ENCODE results near the gene PLAU. TPM values are rescaled to one million over a fixed set of nuclear protein-coding genes. Genes with fewer than 3 reads are reported as not detected.

The PLAU gene
- total and polyA plus RNA-seq, 2 of the 13 experiments (the other 11 are each of a cell fraction or from before 2014, with no cell fraction given), result 0.45 to 11.2 TPM

DNA sequence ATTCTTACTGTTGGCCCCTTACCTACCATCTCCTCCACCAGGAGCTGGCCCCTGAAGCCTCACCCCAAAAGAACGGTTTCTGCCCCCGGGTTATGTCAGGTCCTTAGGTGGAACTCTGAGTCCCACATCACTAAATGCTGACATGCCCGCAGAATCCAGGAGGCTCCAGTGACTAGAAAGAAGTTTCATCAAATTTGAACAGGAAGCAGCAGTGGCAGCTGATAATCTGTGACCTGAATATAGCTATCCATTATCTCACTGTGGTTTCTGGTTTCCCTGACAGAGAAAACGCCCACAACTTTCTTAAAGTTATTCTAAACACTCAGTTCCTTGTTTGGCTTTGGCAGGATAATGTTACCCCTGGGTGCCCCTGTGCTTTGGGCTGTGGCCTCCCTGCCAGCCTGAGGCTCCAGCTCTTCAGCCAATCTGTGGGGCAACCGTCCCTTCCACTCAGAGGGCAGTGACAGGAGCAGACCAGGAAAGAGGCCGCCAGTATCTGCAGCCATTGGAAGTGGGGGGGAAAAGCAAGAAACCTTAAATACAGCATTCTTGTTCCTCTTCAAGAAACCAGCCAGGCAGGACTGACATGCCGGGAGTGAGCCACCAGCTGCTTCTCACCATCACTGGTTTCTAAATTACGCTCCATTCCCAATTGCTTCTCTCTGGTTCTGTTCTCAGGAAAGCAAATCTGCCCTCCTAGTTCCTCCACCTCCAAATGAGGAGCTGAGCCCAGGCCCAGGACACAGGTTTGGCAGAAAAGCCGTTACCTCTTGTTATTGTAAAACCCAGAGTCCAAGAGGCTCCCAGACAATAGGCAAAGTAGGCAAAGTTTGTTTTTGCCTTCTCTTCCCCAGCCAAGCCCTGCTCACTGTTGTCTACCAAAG lies 45.8 kb downstream of the PLAU start (continued):
- TF ChIP-seq, protein P1, sequence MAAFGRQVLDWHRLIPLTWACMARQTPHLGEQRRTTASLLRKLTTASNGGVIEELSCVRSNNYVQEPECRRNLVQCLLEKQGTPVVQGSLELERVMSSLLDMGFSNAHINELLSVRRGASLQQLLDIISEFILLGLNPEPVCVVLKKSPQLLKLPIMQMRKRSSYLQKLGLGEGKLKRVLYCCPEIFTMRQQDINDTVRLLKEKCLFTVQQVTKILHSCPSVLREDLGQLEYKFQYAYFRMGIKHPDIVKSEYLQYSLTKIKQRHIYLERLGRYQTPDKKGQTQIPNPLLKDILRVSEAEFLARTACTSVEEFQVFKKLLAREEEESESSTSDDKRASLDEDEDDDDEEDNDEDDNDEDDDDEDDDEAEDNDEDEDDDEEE (CRISPR knock-in tag; IDR thresholded peaks at IDR 0.05), result no peak
- TF ChIP-seq HMGA1 (CRISPR knock-in tag; conservative IDR thresholded peaks at IDR 0.05) (no peak), POLR2A (IDR thresholded peaks at IDR 0.05; ENCODE audit: insufficient read depth in 1 of 2, low read depth in 2 of 2, low read length in 2 of 2) (no peak), ZNF101 (CRISPR knock-in tag; IDR thresholded peaks at IDR 0.05; ENCODE audit: borderline replicate concordance, low read depth) (no peak), NR3C1 (CRISPR knock-in tag; IDR thresholded peaks at IDR 0.05) (no peak), KDM4B (CRISPR knock-in tag; IDR thresholded peaks at IDR 0.05) (no peak), NFIC (IDR thresholded peaks at IDR 0.05; ENCODE audit: low read length) (no peak), CBX5 (CRISPR knock-in tag; IDR thresholded peaks at IDR 0.05; ENCODE audit: borderline replicate concordance) (no peak)
- TF ChIP-seq, protein P2, sequence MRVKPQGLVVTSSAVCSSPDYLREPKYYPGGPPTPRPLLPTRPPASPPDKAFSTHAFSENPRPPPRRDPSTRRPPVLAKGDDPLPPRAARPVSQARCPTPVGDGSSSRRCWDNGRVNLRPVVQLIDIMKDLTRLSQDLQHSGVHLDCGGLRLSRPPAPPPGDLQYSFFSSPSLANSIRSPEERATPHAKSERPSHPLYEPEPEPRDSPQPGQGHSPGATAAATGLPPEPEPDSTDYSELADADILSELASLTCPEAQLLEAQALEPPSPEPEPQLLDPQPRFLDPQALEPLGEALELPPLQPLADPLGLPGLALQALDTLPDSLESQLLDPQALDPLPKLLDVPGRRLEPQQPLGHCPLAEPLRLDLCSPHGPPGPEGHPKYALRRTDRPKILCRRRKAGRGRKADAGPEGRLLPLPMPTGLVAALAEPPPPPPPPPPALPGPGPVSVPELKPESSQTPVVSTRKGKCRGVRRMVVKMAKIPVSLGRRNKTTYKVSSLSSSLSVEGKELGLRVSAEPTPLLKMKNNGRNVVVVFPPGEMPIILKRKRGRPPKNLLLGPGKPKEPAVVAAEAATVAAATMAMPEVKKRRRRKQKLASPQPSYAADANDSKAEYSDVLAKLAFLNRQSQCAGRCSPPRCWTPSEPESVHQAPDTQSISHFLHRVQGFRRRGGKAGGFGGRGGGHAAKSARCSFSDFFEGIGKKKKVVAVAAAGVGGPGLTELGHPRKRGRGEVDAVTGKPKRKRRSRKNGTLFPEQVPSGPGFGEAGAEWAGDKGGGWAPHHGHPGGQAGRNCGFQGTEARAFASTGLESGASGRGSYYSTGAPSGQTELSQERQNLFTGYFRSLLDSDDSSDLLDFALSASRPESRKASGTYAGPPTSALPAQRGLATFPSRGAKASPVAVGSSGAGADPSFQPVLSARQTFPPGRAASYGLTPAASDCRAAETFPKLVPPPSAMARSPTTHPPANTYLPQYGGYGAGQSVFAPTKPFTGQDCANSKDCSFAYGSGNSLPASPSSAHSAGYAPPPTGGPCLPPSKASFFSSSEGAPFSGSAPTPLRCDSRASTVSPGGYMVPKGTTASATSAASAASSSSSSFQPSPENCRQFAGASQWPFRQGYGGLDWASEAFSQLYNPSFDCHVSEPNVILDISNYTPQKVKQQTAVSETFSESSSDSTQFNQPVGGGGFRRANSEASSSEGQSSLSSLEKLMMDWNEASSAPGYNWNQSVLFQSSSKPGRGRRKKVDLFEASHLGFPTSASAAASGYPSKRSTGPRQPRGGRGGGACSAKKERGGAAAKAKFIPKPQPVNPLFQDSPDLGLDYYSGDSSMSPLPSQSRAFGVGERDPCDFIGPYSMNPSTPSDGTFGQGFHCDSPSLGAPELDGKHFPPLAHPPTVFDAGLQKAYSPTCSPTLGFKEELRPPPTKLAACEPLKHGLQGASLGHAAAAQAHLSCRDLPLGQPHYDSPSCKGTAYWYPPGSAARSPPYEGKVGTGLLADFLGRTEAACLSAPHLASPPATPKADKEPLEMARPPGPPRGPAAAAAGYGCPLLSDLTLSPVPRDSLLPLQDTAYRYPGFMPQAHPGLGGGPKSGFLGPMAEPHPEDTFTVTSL (CRISPR knock-in tag; IDR thresholded peaks at IDR 0.05; ENCODE audit: borderline replicate concordance), result no peak
